Measurements from ENCODE around the gene MAP2K6. TPM values are rescaled to one million over a fixed set of nuclear protein-coding genes. Genes with fewer than 3 reads are reported as not detected.

Gene MAP2K6
- polyA plus RNA-seq (ENCODE audit: insufficient read length) = 16.8 TPM

GRCh38 chr17:69414408-69415274 is at the start of gene MAP2K6:
Gene MAP2K6, plus strand, starts transcription at chr17:69414697. Its CDS starts 288 bp downstream, at chr17:69414985.
- peak; percentile 88 for DNase-seq

GRCh38 chr17:69367298-69367697 is 47.2 kb upstream of the MAP2K6 start:
- no peak for DNase-seq

GRCh38 chr17:69373069-69373468 is 41.4 kb upstream of the MAP2K6 start:
- DNase-seq = no peak

- DNase-seq = no peak
These were observed 39.3 kb upstream of the MAP2K6 start for GRCh38 chr17:69375229-69375628.

GRCh38 chr17:69388822-69389442 is 25.6 kb upstream of the MAP2K6 start:
- DNase-seq = no peak

- no peak for DNase-seq
These were observed 23.5 kb upstream of the MAP2K6 start for GRCh38 chr17:69390795-69391501.

GRCh38 chr17:69401251-69401650 is 13.2 kb upstream of the MAP2K6 start:
- DNase-seq = no peak

- no peak for DNase-seq
These were observed 12.4 kb upstream of the MAP2K6 start for GRCh38 chr17:69402052-69402451.

- DNase-seq = no peak
These were observed 10.1 kb upstream of the MAP2K6 start for GRCh38 chr17:69404399-69404798.

GRCh38 chr17:69405096-69405495 is 9.4 kb upstream of the MAP2K6 start:
- no peak for DNase-seq

GRCh38 chr17:69406941-69407340 is 7.6 kb upstream of the MAP2K6 start:
- DNase-seq = no peak

GRCh38 chr17:69407759-69408158 is 6.7 kb upstream of the MAP2K6 start:
- no peak for DNase-seq

GRCh38 chr17:69410671-69411070 is 3.8 kb upstream of the MAP2K6 start:
- no peak for DNase-seq

- no peak for DNase-seq
These were observed 2.7 kb upstream of the MAP2K6 start for GRCh38 chr17:69411766-69412165.

- no peak for DNase-seq
These were observed 2.2 kb upstream of the MAP2K6 start for GRCh38 chr17:69412251-69412671.

GRCh38 chr17:69415431-69415830 is 934 bp downstream of the MAP2K6 start:
- DNase-seq = no peak

GRCh38 chr17:69417545-69418483 is 3.3 kb downstream of the MAP2K6 start:
- DNase-seq = no peak

GRCh38 chr17:69418535-69418934 is 4.0 kb downstream of the MAP2K6 start:
- no peak for DNase-seq

- DNase-seq = no peak
These were observed 9.0 kb downstream of the MAP2K6 start for GRCh38 chr17:69423450-69423849.

GRCh38 chr17:69424287-69425041 is 10.0 kb downstream of the MAP2K6 start:
- DNase-seq = no peak

GRCh38 chr17:69425978-69426377 is 11.5 kb downstream of the MAP2K6 start:
- DNase-seq = no peak
